ENCODE measurements around the gene ZNF621.

The ZNF621 gene

DNA sequence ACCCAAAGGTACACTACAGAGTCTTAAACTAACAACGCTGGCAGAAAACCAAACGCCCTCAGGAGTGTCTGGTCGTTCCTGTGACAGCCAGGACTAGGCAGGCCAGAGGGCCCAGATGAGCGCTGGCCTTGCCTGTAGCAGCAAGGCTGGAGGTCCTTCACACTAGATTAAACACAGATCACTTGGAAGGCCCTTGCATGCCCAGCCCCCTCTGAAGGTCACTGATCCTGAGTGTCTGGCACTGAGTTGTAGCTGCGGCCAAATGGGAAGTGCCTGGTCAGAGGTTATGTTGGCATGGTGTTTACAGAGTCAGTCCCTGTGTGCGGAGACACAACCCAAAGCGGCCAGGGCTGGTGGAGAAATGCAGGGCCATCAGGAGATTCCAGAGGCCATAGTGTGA, 58.9 kb downstream of the ZNF621 start:
- TF ChIP-seq, protein P1, sequence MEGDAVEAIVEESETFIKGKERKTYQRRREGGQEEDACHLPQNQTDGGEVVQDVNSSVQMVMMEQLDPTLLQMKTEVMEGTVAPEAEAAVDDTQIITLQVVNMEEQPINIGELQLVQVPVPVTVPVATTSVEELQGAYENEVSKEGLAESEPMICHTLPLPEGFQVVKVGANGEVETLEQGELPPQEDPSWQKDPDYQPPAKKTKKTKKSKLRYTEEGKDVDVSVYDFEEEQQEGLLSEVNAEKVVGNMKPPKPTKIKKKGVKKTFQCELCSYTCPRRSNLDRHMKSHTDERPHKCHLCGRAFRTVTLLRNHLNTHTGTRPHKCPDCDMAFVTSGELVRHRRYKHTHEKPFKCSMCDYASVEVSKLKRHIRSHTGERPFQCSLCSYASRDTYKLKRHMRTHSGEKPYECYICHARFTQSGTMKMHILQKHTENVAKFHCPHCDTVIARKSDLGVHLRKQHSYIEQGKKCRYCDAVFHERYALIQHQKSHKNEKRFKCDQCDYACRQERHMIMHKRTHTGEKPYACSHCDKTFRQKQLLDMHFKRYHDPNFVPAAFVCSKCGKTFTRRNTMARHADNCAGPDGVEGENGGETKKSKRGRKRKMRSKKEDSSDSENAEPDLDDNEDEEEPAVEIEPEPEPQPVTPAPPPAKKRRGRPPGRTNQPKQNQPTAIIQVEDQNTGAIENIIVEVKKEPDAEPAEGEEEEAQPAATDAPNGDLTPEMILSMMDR (conservative IDR thresholded peaks at IDR 0.05; ENCODE audit: low read length) = no peak
- no peak overlapping the region for H3K4me3 ChIP-seq (ENCODE audit: low read length)
- no peak for DNase-seq (ENCODE audit: low read depth)

DNA sequence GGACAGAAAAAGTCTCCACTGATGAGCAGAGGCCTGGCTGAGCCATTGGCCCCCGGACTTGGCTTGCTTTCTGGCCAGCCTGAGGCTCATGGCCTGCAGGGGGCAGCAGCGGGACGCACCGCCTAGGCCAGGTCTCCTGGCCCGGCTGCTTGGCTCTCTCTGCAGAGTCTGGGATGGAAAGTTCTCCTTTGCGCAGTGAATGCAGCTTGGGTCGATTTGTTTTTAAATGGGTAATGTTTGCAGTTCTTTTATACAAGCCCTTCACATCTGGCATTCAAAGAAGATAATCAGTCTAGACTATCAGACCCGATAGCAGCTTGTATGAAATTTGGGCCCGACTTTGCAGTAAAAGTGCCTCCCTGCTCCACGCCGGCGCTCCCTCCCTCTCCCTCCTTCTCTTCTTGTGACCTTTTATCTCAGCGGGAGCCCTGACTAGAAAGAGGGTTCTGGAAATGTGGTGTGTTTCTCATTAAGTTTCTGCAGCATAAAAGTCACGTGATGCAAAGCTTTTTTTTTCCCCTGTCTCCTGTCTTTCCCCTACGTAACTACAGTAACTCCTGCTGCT, 59.9 kb downstream of the ZNF621 start:
- peak overlapping the region; percentile 31; the same call in 1 of the 2 replicates for H3K4me3 ChIP-seq (ENCODE audit: low read length)
- peak; percentile 75 for DNase-seq (ENCODE audit: low read depth)

DNA sequence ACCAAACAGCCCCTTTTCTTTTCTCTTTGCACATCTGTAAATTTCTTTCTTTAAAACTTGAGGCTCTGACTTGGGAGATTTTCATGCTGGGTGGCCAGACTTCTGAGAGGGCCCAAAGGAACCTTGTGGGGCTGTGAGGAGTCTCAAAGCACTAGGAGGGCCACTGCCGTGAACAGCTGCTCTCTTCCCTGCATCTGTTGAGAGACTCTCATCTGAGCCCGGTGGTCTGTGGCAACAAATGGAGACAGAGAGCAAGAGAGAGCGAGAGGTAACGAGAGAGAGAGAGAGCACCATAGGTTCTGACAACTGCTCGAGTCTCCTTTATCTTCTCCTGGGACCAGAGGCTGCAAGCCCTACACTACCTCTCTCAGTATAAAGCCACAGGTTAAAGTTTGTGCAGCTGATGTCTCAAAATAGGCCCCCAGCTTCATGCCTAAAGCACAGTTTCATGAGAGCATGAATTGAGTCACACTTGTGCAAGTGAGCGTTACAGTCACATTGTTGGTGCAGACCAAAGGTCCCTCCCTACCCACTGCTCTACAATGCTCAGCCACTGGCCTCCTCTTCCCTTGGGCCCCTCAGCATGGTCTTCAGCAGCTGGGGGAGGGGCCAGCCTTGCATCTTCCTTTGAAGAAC, 60.7 kb downstream of the ZNF621 start:
- TF ChIP-seq, protein P1 (conservative IDR thresholded peaks at IDR 0.05; ENCODE audit: low read length) = no peak

More for the DNA sequence above, 59.9 kb downstream of the ZNF621 start:
- TF ChIP-seq, protein P1 (conservative IDR thresholded peaks at IDR 0.05; ENCODE audit: low read length) = peak; percentile 96

DNA sequence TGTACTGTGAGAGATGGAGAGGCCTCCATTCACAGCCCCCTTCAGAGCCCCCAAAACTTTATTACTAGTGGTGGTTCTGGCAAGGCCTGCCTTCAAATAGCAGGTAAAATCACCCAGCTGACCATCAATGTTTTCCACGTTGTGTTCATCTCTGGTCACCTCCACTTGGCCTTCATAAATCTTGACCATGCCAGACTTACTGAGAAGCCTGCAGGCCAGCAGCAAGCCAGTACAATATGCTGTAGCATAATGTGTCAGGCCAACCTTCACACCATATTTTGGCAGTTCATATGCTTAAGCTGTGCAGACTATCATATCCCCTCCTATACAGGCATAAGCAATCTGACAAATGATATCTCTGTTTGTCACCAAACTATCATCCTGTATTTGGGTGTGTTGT, 62.1 kb downstream of the ZNF621 start:
- TF ChIP-seq, protein P1 (conservative IDR thresholded peaks at IDR 0.05; ENCODE audit: low read length) = no peak
- DNase-seq (ENCODE audit: low read depth) = no peak
- H3K4me3 ChIP-seq (ENCODE audit: low read length) = no peak overlapping the region

More for the DNA sequence above, 60.7 kb downstream of the ZNF621 start:
- DNase-seq (ENCODE audit: low read depth) = no peak
- no peak overlapping the region for H3K4me3 ChIP-seq (ENCODE audit: low read length)

DNA sequence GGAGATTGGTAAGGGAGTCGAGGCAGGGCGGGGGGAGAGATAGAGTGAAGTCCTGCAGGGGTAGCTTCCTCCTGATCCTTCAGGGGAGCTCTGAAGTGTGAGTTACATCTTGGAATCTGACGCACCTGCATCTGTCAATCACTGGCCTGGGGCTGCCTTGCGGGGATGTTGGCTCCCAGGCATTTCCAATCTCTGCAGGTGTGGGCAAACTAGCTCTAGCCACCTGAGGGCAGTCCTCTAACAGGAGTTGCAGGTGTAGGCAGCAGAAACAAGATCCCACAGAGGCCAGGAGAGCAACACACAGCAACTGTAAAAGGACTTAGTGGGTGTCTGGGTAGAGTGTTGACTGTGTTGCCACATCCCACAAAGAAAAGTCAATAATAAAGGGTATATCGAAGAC, 63.6 kb downstream of the ZNF621 start:
- no peak overlapping the region for H3K4me3 ChIP-seq (ENCODE audit: low read length)
- DNase-seq (ENCODE audit: low read depth) = no peak
- TF ChIP-seq, protein P1 (conservative IDR thresholded peaks at IDR 0.05; ENCODE audit: low read length) = no peak

Data from AG10803 (cell line).